Daoy (cell line): Measurements from ENCODE around the gene FAM237B. TPM values are rescaled to one million over a fixed set of nuclear protein-coding genes. Genes with fewer than 3 reads are reported as not detected.

Source experiments
- DNase-seq: peaks from one replicate; pipeline ENCODE4 v3.0.0-alpha.2; 2015; ENCODE audit warnings: low read depth
- total RNA-seq: library from RNA; depleted of rRNA; stranded (reverse); fragments of >200 nt; shearing (Covaris generic); gene quantifications from 2 replicates; pipeline ENCODE4 v1.2.3, GENCODE V29; 2014; rRNA removed

Gene FAM237B
- total RNA-seq, 1 experiment from 2014 or later: not detected

DNA sequence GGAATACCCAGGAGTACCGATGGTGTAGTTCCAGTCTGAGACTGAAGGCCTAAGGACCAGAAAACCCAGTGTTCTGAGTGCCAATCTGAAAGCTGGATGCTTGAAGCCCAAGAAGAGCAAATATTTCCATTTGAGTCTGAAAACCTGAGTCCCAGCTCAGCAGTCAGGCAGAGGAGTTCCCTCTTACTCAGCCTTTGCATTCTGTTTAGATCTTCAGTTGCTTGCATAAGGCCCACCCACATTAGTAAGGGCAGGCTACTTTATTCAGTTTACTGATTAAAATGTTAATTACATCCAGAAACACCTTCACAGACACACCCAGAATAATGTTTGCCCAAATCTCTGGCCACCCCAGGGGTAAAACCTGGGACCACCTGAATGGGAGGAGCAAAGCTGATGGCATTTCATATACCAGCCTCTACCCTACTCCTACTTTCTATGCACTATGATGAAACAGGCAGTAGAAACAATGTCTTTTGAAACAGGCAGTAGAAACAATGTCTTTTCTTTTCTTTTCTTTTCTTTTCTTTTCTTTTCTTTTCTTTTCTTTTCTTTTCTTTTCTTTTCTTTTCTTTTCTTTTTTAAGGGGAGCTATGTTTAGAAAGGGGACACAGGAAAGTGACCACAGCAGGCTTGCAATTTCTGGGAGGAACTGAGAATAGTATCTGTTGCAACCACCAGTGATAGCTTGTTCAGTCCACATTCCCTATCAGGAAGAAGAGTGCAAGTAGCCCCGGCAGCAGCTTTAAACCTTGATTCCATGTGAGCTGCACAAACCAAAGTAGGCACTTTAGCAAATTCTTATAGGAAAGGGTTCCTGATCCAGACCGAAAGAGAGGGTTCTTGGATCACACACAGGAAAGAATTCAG, 30.6 kb downstream of the FAM237B start:
- no peak for DNase-seq

DNA sequence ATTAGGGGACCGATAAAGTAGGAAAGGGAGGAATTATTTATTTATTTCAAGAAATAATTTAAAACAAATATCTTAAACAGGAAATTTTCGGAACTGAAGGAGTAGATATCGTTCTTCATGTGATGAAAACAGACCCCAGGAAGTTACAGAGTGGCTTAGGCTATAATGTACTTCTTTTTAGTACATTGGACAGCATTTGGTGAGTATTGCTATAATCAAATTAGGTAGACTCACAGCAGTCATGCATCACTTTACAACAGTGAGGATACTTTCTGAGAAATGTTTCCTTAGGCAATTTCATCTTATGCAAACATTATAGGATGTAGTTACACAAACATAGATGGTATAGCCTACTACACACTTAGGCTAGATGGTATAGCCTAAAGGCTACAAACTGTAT, 33.0 kb downstream of the FAM237B start:
- no peak for DNase-seq

DNA sequence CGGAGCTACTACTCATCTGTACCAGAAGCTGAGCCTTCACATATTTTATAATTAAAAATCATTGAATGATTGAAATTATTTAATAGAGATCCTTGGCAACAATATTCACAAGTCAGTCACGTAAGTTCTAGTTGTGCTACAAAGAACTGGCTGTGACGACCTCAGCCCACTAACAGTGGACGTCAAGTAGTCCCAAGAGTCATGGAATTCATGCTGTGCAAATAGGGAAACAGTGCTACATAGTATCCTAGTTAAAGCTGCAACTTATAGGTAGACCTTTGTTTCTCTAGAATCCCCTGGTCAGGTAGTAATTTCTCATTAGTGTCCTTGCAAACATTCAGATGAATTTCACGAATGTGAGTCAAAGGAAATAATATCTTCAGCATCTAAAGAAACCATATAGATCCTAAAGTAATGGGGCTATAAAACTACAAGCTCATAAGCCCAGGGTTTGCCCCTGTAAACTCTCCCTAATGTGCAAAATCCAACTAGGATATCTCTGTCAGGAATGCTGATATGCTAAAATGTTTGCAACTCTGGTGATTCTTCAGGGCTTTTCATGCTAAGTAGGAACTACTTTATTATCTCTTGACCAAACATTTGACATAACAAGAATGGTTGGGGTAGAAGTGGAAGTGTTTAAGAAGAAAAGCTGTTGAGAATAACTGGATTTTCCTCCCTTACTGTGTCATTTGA, 44.9 kb downstream of the FAM237B start:
- DNase-seq: no peak

DNA sequence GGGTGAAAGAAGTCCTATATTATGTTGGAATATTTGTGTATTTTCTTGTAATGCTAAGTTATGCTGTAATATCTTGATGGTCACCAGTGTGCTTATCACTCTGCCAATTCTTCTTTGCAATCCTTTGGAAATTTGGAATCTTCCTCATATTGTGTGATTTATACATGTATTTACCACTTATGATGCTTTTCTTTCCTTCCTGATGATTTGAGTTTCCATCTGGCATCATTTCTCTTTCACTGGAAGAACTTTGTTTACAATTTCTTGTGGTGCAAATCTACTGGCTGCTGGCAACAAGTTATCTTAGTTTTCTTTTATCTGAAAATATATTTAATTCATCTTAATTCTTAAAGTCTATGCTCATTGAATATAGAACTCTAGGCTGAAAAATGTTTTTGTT, 46.9 kb downstream of the FAM237B start:
- no peak for DNase-seq

DNA sequence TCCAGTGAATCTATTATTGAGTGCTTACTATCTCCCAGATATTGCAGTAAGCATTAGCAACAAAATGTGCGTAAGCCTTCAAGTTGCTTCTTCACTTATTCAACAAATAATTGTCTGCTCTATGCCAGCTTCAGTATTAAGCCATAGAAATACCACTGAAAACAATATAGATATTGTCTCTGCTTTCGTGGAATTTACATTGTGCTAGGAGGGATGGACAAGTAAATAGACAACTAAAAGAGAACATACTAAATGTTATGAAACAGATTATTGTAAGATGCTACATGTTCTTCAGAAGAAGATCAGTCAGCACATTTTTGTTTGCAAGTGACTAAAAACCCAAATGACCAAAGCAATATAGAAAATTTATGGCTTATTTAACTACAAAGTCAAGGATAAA, 48.9 kb downstream of the FAM237B start:
- no peak for DNase-seq

DNA sequence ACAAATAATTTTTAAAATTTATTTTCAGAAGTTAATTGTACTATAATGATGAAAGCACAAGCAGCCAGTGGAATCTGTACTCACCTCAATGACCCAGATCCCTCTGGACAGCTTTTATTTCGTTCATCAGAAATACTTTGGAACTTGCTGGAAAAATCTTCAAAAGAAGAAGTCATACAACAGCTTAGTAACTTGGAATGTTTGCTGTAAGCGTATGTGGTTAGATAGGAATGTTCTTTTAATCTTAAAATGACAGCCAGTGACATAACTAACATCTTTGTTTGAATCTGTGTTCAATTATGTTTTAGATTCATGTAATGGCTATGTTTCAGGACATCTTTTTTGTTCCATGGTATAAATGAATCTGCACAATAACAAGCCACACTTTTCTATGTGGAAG, 49.4 kb downstream of the FAM237B start:
- no peak for DNase-seq

DNA sequence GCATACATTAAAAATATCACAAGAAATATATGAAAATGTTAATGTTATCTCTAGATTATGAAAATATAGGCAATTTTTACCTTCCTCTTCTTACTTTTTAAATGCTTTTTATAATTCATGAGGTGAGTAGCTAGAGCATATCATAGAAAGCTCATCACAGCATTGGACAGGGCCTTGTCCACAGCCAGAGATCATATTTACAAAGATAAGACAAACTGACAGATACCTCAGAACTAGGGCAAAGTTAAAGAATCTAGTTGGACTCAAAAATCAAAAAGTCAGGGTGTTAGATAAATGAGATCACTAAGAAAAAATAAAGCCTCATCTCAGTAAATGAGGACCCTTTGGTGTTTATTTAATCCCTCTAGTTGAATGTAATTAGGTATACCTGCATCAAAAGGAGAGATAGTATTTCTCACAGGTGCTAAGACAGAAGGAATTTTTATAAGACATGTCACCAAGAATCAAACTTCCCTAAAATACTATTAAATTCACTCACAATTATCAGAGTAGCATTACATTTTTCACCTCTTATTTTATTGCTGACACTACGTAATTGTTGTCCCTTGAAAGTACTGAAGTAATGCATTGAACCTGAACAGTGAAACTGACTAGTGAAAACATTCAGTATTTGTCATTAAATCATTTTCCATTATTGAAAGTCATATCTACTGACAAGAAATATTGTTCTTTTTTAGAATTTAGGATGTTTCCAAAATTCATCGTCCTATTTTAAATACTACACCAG, 50.5 kb downstream of the FAM237B start:
- DNase-seq: no peak

DNA sequence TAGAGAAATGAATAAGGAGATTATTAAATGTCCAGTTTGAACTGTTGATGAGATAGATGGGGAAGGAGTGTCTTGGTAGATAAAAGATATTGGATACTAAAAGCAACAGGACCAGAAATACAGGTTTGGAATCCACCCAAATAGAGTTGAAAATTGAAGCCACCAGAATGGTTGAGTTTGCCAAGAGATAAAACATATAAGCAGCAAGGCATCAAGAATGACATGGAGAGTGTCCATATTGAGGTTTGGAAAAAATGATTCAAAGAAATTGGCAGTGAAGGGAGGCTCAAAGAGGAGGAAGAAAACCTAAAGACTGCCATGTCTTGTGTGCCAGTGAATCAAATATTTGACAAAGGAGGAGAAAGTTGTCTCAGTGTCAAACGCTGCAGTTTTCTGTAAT, 51.9 kb downstream of the FAM237B start:
- DNase-seq: no peak

DNA sequence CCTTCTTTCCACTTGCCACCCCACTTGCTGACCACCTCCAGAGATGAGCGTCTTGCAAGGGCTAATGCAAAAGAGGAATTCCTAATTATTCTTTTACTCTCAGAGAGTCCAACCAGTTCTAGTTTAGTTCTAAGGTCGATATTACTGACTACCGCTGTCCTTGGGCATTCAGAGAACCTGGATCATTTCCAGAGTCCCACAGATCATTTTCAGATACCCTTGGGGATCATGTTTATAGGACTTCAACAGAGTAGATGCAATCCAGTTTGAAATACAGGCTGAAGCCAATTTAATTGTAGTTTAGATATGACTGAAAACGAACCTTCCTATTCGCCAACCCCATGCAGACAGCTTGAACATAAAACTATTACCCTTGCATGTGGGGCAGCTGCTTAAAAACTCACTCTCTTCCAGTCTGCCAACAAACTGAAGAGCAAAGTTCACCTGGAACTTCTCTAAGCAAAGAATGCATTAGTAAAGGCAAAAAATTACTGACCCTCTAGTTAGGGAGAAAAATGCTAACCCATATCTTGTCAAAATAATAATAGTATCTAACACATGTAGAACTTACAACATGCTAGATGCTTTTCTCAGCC, 53.7 kb downstream of the FAM237B start:
- no peak for DNase-seq

DNA sequence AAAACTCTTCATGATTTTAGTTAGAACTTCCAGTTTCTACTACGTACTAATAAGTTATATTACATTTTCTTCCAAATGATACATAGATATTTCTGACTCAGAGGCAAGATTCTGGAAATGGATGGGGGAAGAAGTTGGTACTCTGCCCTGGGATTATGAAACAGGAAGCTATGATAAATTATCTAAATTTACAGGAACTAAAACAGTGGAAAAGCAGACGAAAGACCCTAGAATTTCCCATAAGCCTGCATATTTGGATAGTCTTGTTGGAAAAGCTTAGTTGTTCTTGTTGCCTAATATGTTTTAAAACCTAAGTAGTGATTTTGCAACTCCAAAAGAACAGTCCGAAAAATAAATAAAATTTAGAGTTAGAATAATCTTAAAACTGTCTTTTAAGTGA, 54.3 kb downstream of the FAM237B start:
- DNase-seq: no peak

Other genes starting within 250 kb of the FAM237B start
- gene STEAP1, start 166.8 kb downstream of the FAM237B start, total RNA-seq: 24.9 and 28.5 TPM in 2 replicates
- 4.9 and 5.2 TPM in 2 replicates for gene STEAP2, start 109.6 kb downstream of the FAM237B start, total RNA-seq
- gene CFAP69, start 76.1 kb downstream of the FAM237B start, total RNA-seq: 3.9 and 4.9 TPM in 2 replicates
- 13.7 and 52.5 TPM in 2 replicates for gene GTPBP10, start 25.4 kb upstream of the FAM237B start, total RNA-seq
- 22.5 and 23.3 TPM in 2 replicates for gene CLDN12, start 82.2 kb upstream of the FAM237B start, total RNA-seq
- gene PTTG1IP2, start 148.3 kb upstream of the FAM237B start, total RNA-seq: not detected in 2 replicates